IPS-15b (cell line): ENCODE measurements around the gene NEMF.
A peak's percentile ranks its signal among the peaks of the same experiment; 100 is the strongest.
"Not testable (repeated sequence)": the region's sequence is repeated elsewhere in the genome, so short reads cannot be mapped to it uniquely, and the experiment has no call there.

Source experiments
- H3K27me3 ChIP-seq: one replicate; pipeline ENCODE4 v1.6.1; 2013; ENCODE audit warnings: low read length; ENCODE audit not compliant: control insufficient read depth, insufficient read depth
- H3K36me3 ChIP-seq: one replicate; pipeline ENCODE4 v1.6.1; 2013; ENCODE audit warnings: low read length; ENCODE audit not compliant: control insufficient read depth, insufficient read depth
- H3K4me1 ChIP-seq: one replicate; pipeline ENCODE4 v1.6.1; 2013; ENCODE audit warnings: mild to moderate bottlenecking, low read length; ENCODE audit not compliant: control insufficient read depth, insufficient read depth
- H3K4me3 ChIP-seq: one replicate; pipeline ENCODE4 v1.5.1; 2013; ENCODE audit warnings: low read depth, low read length
- H3K9ac ChIP-seq: one replicate; pipeline ENCODE4 v1.6.1; 2013; ENCODE audit warnings: low read depth, mild to moderate bottlenecking, low read length
- H3K9me3 ChIP-seq: one replicate; pipeline ENCODE4 v1.6.1; 2013; ENCODE audit warnings: mild to moderate bottlenecking, low read length; ENCODE audit not compliant: control insufficient read depth, insufficient read depth

Gene NEMF

GRCh38 chr14:49852301-49853157 lies at the start of gene NEMF:
Gene NEMF (minus strand): TSS chr14:49852788. CDS start chr14:49852753, 35 bp downstream.
- Histone ChIP-seq H3K4me3 (peak within 1 kb of the TSS; percentile 99), H3K9me3 (no peaks in the 10 kb centered on the region), H3K27me3 (no peaks in the 10 kb centered on the region), H3K36me3 (peaks cover 3% of the 10 kb centered on the region), H3K4me1 (no peaks in the 10 kb centered on the region), H3K9ac (peak within 1 kb of the TSS; percentile 96)

DNA sequence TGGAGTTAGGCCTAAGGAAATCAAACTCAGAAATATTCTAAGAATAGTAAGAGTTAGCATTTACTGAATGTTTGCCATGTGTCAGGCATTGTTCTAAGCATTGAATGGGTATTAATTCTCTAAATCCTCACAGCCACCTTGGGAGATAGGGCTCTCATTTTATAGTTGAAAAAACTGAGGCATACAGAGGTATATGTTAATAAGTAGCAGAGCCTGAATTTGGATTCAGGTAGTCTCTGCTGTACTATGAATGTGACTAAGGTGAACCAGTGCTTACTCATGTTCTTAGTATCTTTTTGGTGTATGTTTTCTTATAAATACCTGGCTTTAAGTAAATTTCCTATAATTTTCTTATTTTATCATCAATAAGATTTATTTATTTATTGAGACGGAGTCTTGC lies 48.4 kb upstream of the NEMF start:
- Histone ChIP-seq H3K9me3 (no peaks in the 10 kb centered on the region), H3K27me3 (no peaks in the 10 kb centered on the region), H3K36me3 (no peaks in the 10 kb centered on the region), H3K9ac (no peak overlapping the region), H3K4me1 (peaks cover 5% of the 10 kb centered on the region), H3K4me3 (no peak overlapping the region)

- H3K36me3 ChIP-seq, result no peaks in the 10 kb centered on the region
- no peaks in the 10 kb centered on the region for H3K27me3 ChIP-seq
- no peak overlapping the region for H3K9ac ChIP-seq
Measured at GRCh38 chr14:49898485-49898884, 45.9 kb upstream of the NEMF start.

DNA sequence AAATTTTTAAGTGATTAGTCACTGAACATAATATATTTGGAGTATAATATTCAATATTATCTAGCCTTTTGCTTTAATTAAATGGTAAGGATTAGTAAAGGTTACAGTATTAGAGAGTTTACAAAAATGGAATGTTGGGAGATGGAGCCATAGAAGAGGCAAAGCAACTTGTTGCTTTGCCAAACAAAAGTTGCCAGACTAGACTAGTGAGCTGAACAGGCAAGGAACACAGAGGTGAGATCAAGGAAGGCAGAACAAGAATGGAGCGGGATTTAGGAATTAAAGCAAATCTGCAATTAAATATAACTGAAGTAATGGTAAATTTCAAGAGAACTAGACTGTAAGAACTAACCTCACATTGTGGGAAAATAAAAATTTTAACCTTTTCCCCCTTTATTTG lies 45.4 kb upstream of the NEMF start:
- H3K9me3 ChIP-seq, result no peaks in the 10 kb centered on the region
- H3K9ac ChIP-seq, result no peak overlapping the region
- H3K36me3 ChIP-seq, result peaks cover 3% of the 10 kb centered on the region
- no peaks in the 10 kb centered on the region for H3K27me3 ChIP-seq
- H3K4me1 ChIP-seq, result peaks cover 2% of the 10 kb centered on the region
- H3K4me3 ChIP-seq, result no peak overlapping the region

More at GRCh38 chr14:49898485-49898884, 45.9 kb upstream of the NEMF start:
- Histone ChIP-seq H3K9me3 (no peaks in the 10 kb centered on the region), H3K4me3 (no peak overlapping the region), H3K4me1 (peaks cover 2% of the 10 kb centered on the region)

GRCh38 chr14:49897414-49897813 lies 44.8 kb upstream of the NEMF start:
- Histone ChIP-seq H3K36me3 (peaks cover 3% of the 10 kb centered on the region), H3K9me3 (no peaks in the 10 kb centered on the region), H3K4me1 (peaks cover 2% of the 10 kb centered on the region), H3K4me3 (no peak overlapping the region), H3K27me3 (no peaks in the 10 kb centered on the region), H3K9ac (no peak overlapping the region)

- H3K4me3 ChIP-seq, result no peak overlapping the region
- no peak overlapping the region for H3K9ac ChIP-seq
- no peaks in the 10 kb centered on the region for H3K9me3 ChIP-seq
- H3K4me1 ChIP-seq, result peaks cover 2% of the 10 kb centered on the region
- H3K27me3 ChIP-seq, result no peaks in the 10 kb centered on the region
- H3K36me3 ChIP-seq, result peaks cover 3% of the 10 kb centered on the region
Measured at GRCh38 chr14:49896966-49897365, 44.4 kb upstream of the NEMF start.

GRCh38 chr14:49896272-49896671 lies 43.7 kb upstream of the NEMF start:
- not testable (repeated sequence) for H3K9ac ChIP-seq, H3K36me3 ChIP-seq, H3K4me1 ChIP-seq, H3K9me3 ChIP-seq, H3K27me3 ChIP-seq
- peak overlapping the region; percentile 47 for H3K4me3 ChIP-seq

- H3K9me3 ChIP-seq, result no peaks in the 10 kb centered on the region
- H3K4me1 ChIP-seq, result peaks cover 4% of the 10 kb centered on the region
- H3K27me3 ChIP-seq, result no peaks in the 10 kb centered on the region
- H3K9ac ChIP-seq, result no peak overlapping the region
- peak overlapping the region; percentile 47 for H3K4me3 ChIP-seq
- H3K36me3 ChIP-seq, result peaks cover 3% of the 10 kb centered on the region
Measured at GRCh38 chr14:49895480-49895879, 42.9 kb upstream of the NEMF start.

- not testable (repeated sequence) for H3K9me3 ChIP-seq, H3K27me3 ChIP-seq, H3K36me3 ChIP-seq, H3K4me1 ChIP-seq
- peak overlapping the region; percentile 95 for H3K4me3 ChIP-seq
- peak overlapping the region; percentile 93 for H3K9ac ChIP-seq
Measured at GRCh38 chr14:49894214-49895107, 41.9 kb upstream of the NEMF start.

DNA sequence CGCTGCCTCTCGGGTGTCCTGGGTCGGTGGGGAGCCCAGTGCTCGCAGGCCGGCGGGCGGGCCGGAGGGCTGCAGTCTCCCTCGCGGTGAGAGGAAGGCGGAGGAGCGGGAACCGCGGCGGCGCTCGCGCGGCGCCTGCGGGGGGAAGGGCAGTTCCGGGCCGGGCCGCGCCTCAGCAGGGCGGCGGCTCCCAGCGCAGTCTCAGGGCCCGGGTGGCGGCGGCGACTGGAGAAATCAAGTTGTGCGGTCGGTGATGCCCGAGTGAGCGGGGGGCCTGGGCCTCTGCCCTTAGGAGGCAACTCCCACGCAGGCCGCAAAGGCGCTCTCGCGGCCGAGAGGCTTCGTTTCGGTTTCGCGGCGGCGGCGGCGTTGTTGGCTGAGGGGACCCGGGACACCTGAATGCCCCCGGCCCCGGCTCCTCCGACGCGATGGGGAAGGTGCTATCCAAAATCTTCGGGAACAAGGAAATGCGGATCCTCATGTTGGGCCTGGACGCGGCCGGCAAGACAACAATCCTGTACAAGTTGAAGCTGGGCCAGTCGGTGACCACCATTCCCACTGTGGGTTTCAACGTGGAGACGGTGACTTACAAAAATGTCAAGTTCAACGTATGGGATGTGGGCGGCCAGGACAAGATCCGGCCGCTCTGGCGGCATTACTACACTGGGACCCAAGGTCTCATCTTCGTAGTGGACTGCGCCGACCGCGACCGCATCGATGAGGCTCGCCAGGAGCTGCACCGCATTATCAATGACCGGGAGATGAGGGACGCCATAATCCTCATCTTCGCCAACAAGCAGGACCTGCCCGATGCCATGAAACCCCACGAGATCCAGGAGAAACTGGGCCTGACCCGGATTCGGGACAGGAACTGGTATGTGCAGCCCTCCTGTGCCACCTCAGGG lies 41.0 kb upstream of the NEMF start:
- Histone ChIP-seq H3K4me3 (peak overlapping the region; percentile 95), H3K9me3 (no peaks in the 10 kb centered on the region), H3K27me3 (no peaks in the 10 kb centered on the region), H3K9ac (peak overlapping the region; percentile 93), H3K4me1 (peaks cover 4% of the 10 kb centered on the region), H3K36me3 (peaks cover 3% of the 10 kb centered on the region)

DNA sequence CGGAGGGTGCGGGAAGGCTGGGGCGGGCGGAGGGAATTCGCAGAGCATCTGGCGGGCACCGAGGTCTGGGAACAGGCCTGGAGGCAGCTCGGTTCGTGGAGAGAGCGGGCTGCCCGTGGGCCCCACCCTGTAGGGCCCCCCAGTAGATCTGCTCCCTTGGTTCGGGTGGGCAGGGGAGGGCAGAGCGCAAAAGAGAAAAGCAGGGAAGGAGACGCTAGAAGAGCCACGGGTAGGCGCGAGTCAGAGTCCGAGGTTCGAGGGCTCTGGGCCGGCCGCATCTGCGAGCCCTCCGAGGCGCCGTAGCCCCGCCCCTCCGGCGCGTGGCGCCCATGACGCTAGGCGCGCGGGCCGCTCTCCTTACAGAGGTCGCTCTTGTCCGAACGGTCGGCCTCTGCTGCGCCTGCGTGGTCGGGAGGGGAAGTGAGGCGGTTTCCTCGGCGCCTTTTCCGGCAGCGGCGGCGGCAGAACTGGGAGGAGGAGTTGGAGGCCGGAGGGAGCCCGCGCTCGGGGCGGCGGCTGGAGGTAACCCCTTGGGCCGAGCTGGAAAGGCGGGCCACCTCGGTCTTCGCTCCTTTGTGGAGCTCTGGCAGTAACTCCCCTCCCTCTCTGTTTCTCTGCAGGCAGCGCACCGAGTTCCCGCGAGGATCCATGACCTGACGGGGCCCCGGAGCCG lies 40.2 kb upstream of the NEMF start, which contains the start of gene ARF6:
TSS of gene ARF6 (plus strand) at position 447 of the 673 bp plus-strand sequence. CDS start 655 bp downstream, outside the sequence.
- Histone ChIP-seq H3K36me3 (peaks cover 3% of the 10 kb centered on the region), H3K27me3 (no peaks in the 10 kb centered on the region), H3K4me3 (peak within 1 kb of the TSS; percentile 95), H3K9ac (peak within 1 kb of the TSS; percentile 93), H3K4me1 (peaks cover 4% of the 10 kb centered on the region), H3K9me3 (no peaks in the 10 kb centered on the region)
